ENCODE data around the gene HECTD4. TPM values are rescaled to one million over a fixed set of nuclear protein-coding genes. Genes with fewer than 3 reads are reported as not detected.

HECTD4 gene
- total RNA-seq, 1 experiment from 2014 or later: 31.2 TPM

DNA sequence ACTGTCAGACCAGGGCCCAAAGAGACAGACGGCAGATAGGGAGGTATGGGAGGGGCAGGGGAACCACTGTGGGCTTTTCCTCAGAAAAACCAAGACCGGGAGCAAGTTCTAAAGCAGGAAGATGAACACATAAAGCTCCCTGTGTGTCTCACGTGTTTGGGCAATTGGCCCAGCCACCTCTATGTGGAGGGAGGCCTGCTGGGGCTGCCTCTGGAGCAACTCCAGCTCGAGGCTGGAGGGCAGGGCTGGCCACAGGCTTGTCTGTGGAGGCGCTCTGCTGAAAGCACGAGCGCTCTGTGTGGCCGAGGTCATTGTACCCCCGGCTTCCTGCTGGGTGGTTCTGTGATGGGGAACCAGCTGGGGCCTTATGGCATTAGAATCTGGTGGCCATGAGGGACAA, 220.5 kb downstream of the HECTD4 start:
- no peaks in the 10 kb centered on the region for H3K79me2 ChIP-seq (ENCODE audit: insufficient read depth, low read length)
- DNase-seq (ENCODE audit: low read depth, low spot score) (no peak), ATAC-seq (no peak)
- no peaks in the 10 kb centered on the region for H3K27me3 ChIP-seq (ENCODE audit: insufficient read depth, low read length)
- no peak overlapping the region for H3K4me3 ChIP-seq (replicated peaks in 1 of 2; ENCODE audit: low read depth in 1 of 2, low read length in 2 of 2)
- ChIA-PET CTCF (no interaction called here), RAD21 (ENCODE audit: low non-redundant PET in 1 of 2, low total read pairs in 2 of 2, uncharacterized antibody in 2 of 2, unreplicated experiment in 2 of 2) (no interaction called here), POLR2A (no interaction called here)
- H3K9ac ChIP-seq (ENCODE audit: low read length): no peak overlapping the region
- H2AFZ ChIP-seq (ENCODE audit: low read depth, low read length, poor library complexity, severe bottlenecking): no peak overlapping the region
- intact Hi-C loops (cut with micrococcal nuclease): no loop called here
- no peak overlapping the region for H3K4me2 ChIP-seq (ENCODE audit: low read length)
- no peaks in the 10 kb centered on the region for H4K20me1 ChIP-seq (ENCODE audit: insufficient read depth)
- no peak overlapping the region for H3K27ac ChIP-seq (ENCODE audit: low read depth, low read length)
- H3K4me1 ChIP-seq (ENCODE audit: control insufficient read depth in 1 of 2, insufficient read depth in 2 of 2, low read length in 2 of 2): no peaks in the 10 kb centered on the region
- H3K9me2 ChIP-seq (ENCODE audit: insufficient read depth): no peaks in the 10 kb centered on the region
- TF ChIP-seq ATF3 (IDR thresholded peaks at IDR 0.05) (no peak), CBX3 (IDR thresholded peaks at IDR 0.05; ENCODE audit: low read depth) (no peak), YY1 (IDR thresholded peaks at IDR 0.05; ENCODE audit: extremely low read depth, insufficient replicate concordance, low read depth, low read length) (no peak), SP1 (IDR thresholded peaks at IDR 0.05; ENCODE audit: low read depth) (no peak), POLR2A (IDR thresholded peaks at IDR 0.05; ENCODE audit: borderline replicate concordance, extremely low read depth, insufficient read depth, insufficient read length) (no peak), EZH2 (IDR thresholded peaks at IDR 0.05) (no peak), EGR1 (IDR thresholded peaks at IDR 0.05; ENCODE audit: low read depth) (no peak), CEBPB (IDR thresholded peaks at IDR 0.05; ENCODE audit: low read depth) (no peak), ZBTB33 (IDR thresholded peaks at IDR 0.05; ENCODE audit: extremely low read depth, insufficient replicate concordance, low read length) (no peak), JUND (IDR thresholded peaks at IDR 0.05) (no peak)
- H3K36me3 ChIP-seq (ENCODE audit: control insufficient read depth in 1 of 2, insufficient read depth in 2 of 2, low read length in 2 of 2): peaks cover 0 to 9% of the 10 kb centered on the region in 2 experiments; a peak in 2 of 4 replicates
- no peaks in the 10 kb centered on the region for H3K9me3 ChIP-seq (ENCODE audit: control insufficient read depth in 1 of 2, insufficient read depth in 1 of 2, low read depth in 1 of 2, low read length in 2 of 2)
- no TSS peak for BruUV-seq (replicated peaks)
